Neural progenitor cell (in vitro differentiated cells): Measurements from ENCODE around the gene VWA3B.

ENCODE experiments used
- CTCF ChIP-seq: fragments of 200-600 bp; sonication (generic); IDR thresholded peaks from 2 replicates; pipeline ENCODE4 v1.5.1; 2017; ENCODE audit warnings: antibody characterized with exemption, mild to moderate bottlenecking
- EZH2 ChIP-seq: fragments of 200-600 bp; sonication (generic); IDR thresholded peaks from 2 replicates; pipeline ENCODE4 v1.6.1; 2017; ENCODE audit warnings: antibody characterized with exemption, mild to moderate bottlenecking, moderate library complexity

GRCh38 chr2:98277162-98277859 lies 190.3 kb downstream of the VWA3B start:
- TF ChIP-seq CTCF (no peak), EZH2 (no peak)
